ENCODE results near the gene STEAP3.

STEAP3 gene

GRCh38 chr2:119228964-119229363 lies 5.3 kb downstream of the STEAP3 start:
- no peak for TF ChIP-seq POLR2AphosphoS5 (IDR thresholded peaks at IDR 0.05; ENCODE audit: low read depth, low read length)
- no peak for TF ChIP-seq SIN3A (IDR thresholded peaks at IDR 0.05; ENCODE audit: borderline replicate concordance, insufficient read depth, low read length)
- TF ChIP-seq FOXP2 (optimal IDR thresholded peaks at IDR 0.05; ENCODE audit: borderline replicate concordance, extremely low read depth, extremely low read length, insufficient read depth), result no peak

- TF ChIP-seq POLR2AphosphoS5 (IDR thresholded peaks at IDR 0.05; ENCODE audit: low read depth, low read length) (no peak), REST (IDR thresholded peaks at IDR 0.05; ENCODE audit: insufficient read depth in 1 of 2, low read depth in 2 of 2, low read length in 2 of 2) (no peak), SIN3A (IDR thresholded peaks at IDR 0.05; ENCODE audit: borderline replicate concordance, insufficient read depth, low read length) (no peak), FOXP2 (optimal IDR thresholded peaks at IDR 0.05; ENCODE audit: borderline replicate concordance, extremely low read depth, extremely low read length, insufficient read depth) (no peak), TAF1 (IDR thresholded peaks at IDR 0.05; ENCODE audit: borderline replicate concordance, insufficient read depth, low read length) (no peak)
Observed at GRCh38 chr2:119229716-119230115, 6.1 kb downstream of the STEAP3 start.

GRCh38 chr2:119230219-119231185 lies 6.9 kb downstream of the STEAP3 start:
- TF ChIP-seq FOXP2 (optimal IDR thresholded peaks at IDR 0.05; ENCODE audit: borderline replicate concordance, extremely low read depth, extremely low read length, insufficient read depth) (peak; percentile 32), POLR2AphosphoS5 (IDR thresholded peaks at IDR 0.05; ENCODE audit: low read depth, low read length) (no peak), TAF1 (IDR thresholded peaks at IDR 0.05; ENCODE audit: borderline replicate concordance, insufficient read depth, low read length) (no peak)

GRCh38 chr2:119231975-119232665 lies 8.5 kb downstream of the STEAP3 start:
- no peak for TF ChIP-seq POLR2AphosphoS5 (IDR thresholded peaks at IDR 0.05; ENCODE audit: low read depth, low read length)
- no peak for TF ChIP-seq REST (IDR thresholded peaks at IDR 0.05; ENCODE audit: insufficient read depth in 1 of 2, low read depth in 2 of 2, low read length in 2 of 2)
- TF ChIP-seq FOXP2 (optimal IDR thresholded peaks at IDR 0.05; ENCODE audit: borderline replicate concordance, extremely low read depth, extremely low read length, insufficient read depth), result no peak
- TF ChIP-seq TAF1 (IDR thresholded peaks at IDR 0.05; ENCODE audit: borderline replicate concordance, insufficient read depth, low read length), result no peak
- TF ChIP-seq SIN3A (IDR thresholded peaks at IDR 0.05; ENCODE audit: borderline replicate concordance, insufficient read depth, low read length), result no peak

- TF ChIP-seq SIN3A (IDR thresholded peaks at IDR 0.05; ENCODE audit: borderline replicate concordance, insufficient read depth, low read length) (no peak), POLR2AphosphoS5 (IDR thresholded peaks at IDR 0.05; ENCODE audit: low read depth, low read length) (no peak), REST (IDR thresholded peaks at IDR 0.05; ENCODE audit: insufficient read depth in 1 of 2, low read depth in 2 of 2, low read length in 2 of 2) (no peak), FOXP2 (optimal IDR thresholded peaks at IDR 0.05; ENCODE audit: borderline replicate concordance, extremely low read depth, extremely low read length, insufficient read depth) (no peak), TAF1 (IDR thresholded peaks at IDR 0.05; ENCODE audit: borderline replicate concordance, insufficient read depth, low read length) (no peak)
Observed at GRCh38 chr2:119232666-119232993, 9.0 kb downstream of the STEAP3 start.

All from PFSK-1 (cell line).